NCI-H345 (cell line): Measurements from ENCODE around the gene PLEKHO1.
A peak's percentile ranks its signal among the peaks of the same experiment; 100 is the strongest.
"Not testable (repeated sequence)": the region's sequence is repeated elsewhere in the genome, so short reads cannot be mapped to it uniquely, and the experiment has no call there.

Source experiments
- DNase-seq: peaks from one replicate; lab custom pipeline; 2025; lab: John Stamatoyannopoulos, UW

PLEKHO1 gene

GRCh38 chr1:150149271-150150132, at the start of gene PLEKHO1:
TSS of gene PLEKHO1 (plus strand) at chr1:150149916. CDS start at chr1:150150258, 342 bp downstream.
- DNase-seq, result peak; percentile 90

- DNase-seq, result no peak
These were observed 46.7 kb upstream of the PLEKHO1 start for GRCh38 chr1:150102986-150103385.

- DNase-seq, result no peak
These were observed 43.4 kb upstream of the PLEKHO1 start for GRCh38 chr1:150106341-150106740.

GRCh38 chr1:150109586-150109985, 40.1 kb upstream of the PLEKHO1 start:
- no peak for DNase-seq

- DNase-seq, result no peak
These were observed 39.6 kb upstream of the PLEKHO1 start for GRCh38 chr1:150110116-150110515.

GRCh38 chr1:150111670-150112069, 38.0 kb upstream of the PLEKHO1 start:
- DNase-seq, result no peak

GRCh38 chr1:150115121-150115520, 34.6 kb upstream of the PLEKHO1 start:
- no peak for DNase-seq

GRCh38 chr1:150118716-150119115, 31.0 kb upstream of the PLEKHO1 start:
- no peak for DNase-seq

- DNase-seq, result no peak
These were observed 28.4 kb upstream of the PLEKHO1 start for GRCh38 chr1:150121236-150121862.

- DNase-seq, result no peak
These were observed 22.9 kb upstream of the PLEKHO1 start for GRCh38 chr1:150126811-150127210.

GRCh38 chr1:150127464-150127863, 22.3 kb upstream of the PLEKHO1 start:
- no peak for DNase-seq

GRCh38 chr1:150127868-150128267, 21.8 kb upstream of the PLEKHO1 start:
- no peak for DNase-seq

- DNase-seq, result no peak
These were observed 17.3 kb upstream of the PLEKHO1 start for GRCh38 chr1:150132372-150132771.

- DNase-seq, result no peak
These were observed 15.2 kb upstream of the PLEKHO1 start for GRCh38 chr1:150134537-150134936.

- DNase-seq, result not testable (repeated sequence)
These were observed 14.3 kb upstream of the PLEKHO1 start for GRCh38 chr1:150135400-150135799.

- no peak for DNase-seq
These were observed 11.7 kb upstream of the PLEKHO1 start for GRCh38 chr1:150138044-150138443.

- DNase-seq, result no peak
These were observed 8.3 kb upstream of the PLEKHO1 start for GRCh38 chr1:150141452-150141851.

- DNase-seq, result no peak
These were observed 7.6 kb upstream of the PLEKHO1 start for GRCh38 chr1:150142083-150142482.

GRCh38 chr1:150144606-150145005, 5.1 kb upstream of the PLEKHO1 start:
- DNase-seq, result no peak

- not testable (repeated sequence) for DNase-seq
These were observed 3.7 kb upstream of the PLEKHO1 start for GRCh38 chr1:150146016-150146415.

- no peak for DNase-seq
These were observed 2.7 kb upstream of the PLEKHO1 start for GRCh38 chr1:150146849-150147542.

GRCh38 chr1:150148837-150149270, 862 bp upstream of the PLEKHO1 start:
- peak; percentile 58 for DNase-seq
